ENCODE results near the gene ABCC1.
"Not testable (repeated sequence)": the region's sequence is repeated elsewhere in the genome, so short reads cannot be mapped to it uniquely, and the experiment has no call there.

- not testable (repeated sequence) for TF ChIP-seq CTCF (IDR thresholded peaks at IDR 0.05; ENCODE audit: poor library complexity, severe bottlenecking); POLR2AphosphoS5 (IDR thresholded peaks at IDR 0.05); MXI1 (conservative IDR thresholded peaks at IDR 0.05; ENCODE audit: poor library complexity, severe bottlenecking); RAD21 (conservative IDR thresholded peaks at IDR 0.05); EZH2 (IDR thresholded peaks at IDR 0.05; ENCODE audit: borderline replicate concordance, insufficient read depth, low read length, poor library complexity, severe bottlenecking)
Measured at GRCh38 chr16:15918314-15918713, 31.1 kb upstream of the ABCC1 start.
